GM18499 (cell line): ENCODE results near the gene RNU6-1.
A peak's percentile ranks its signal among the peaks of the same experiment; 100 is the strongest.

Experiments used
- ATAC-seq: cut with Tn5 transposase; IDR thresholded peaks from one replicate; pipeline ENCODE4 v1.9.1; 2021; ENCODE audit warnings: moderate number of reproducible peaks; ENCODE audit not compliant: insufficient read depth, unreplicated experiment

The RNU6-1 gene

GRCh38 chr15:67859331-67859946 lies 19.6 kb upstream of the RNU6-1 start:
- ATAC-seq: no peak

- no peak for ATAC-seq
Measured at GRCh38 chr15:67857220-67857619, 17.4 kb upstream of the RNU6-1 start.

GRCh38 chr15:67855842-67856241 lies 16.0 kb upstream of the RNU6-1 start:
- no peak for ATAC-seq

- no peak for ATAC-seq
Measured at GRCh38 chr15:67854358-67854757, 14.5 kb upstream of the RNU6-1 start.

GRCh38 chr15:67853454-67853853 lies 13.6 kb upstream of the RNU6-1 start:
- ATAC-seq: no peak

GRCh38 chr15:67852418-67852817 lies 12.6 kb upstream of the RNU6-1 start:
- no peak for ATAC-seq

- no peak for ATAC-seq
Measured at GRCh38 chr15:67850994-67851571, 11.2 kb upstream of the RNU6-1 start.

- no peak for ATAC-seq
Measured at GRCh38 chr15:67850336-67850735, 10.5 kb upstream of the RNU6-1 start.

GRCh38 chr15:67849538-67849937 lies 9.7 kb upstream of the RNU6-1 start:
- ATAC-seq: no peak

- no peak for ATAC-seq
Measured at GRCh38 chr15:67845974-67846373, 6.1 kb upstream of the RNU6-1 start.

- ATAC-seq: no peak
Measured at GRCh38 chr15:67843571-67844387, 3.9 kb upstream of the RNU6-1 start.

- ATAC-seq: no peak
Measured at GRCh38 chr15:67843092-67843501, 3.3 kb upstream of the RNU6-1 start.

- ATAC-seq: no peak
Measured at GRCh38 chr15:67841513-67841762, 1.6 kb upstream of the RNU6-1 start.

GRCh38 chr15:67840749-67841512 lies 1.1 kb upstream of the RNU6-1 start:
- no peak for ATAC-seq

GRCh38 chr15:67839499-67839928 lies 331 bp downstream of the RNU6-1 start:
- ATAC-seq: peak; percentile 1

- no peak for ATAC-seq
Measured at GRCh38 chr15:67838789-67839332, 984 bp downstream of the RNU6-1 start.

GRCh38 chr15:67836955-67837354 lies 2.9 kb downstream of the RNU6-1 start:
- no peak for ATAC-seq

- no peak for ATAC-seq
Measured at GRCh38 chr15:67836477-67836876, 3.4 kb downstream of the RNU6-1 start.

- no peak for ATAC-seq
Measured at GRCh38 chr15:67836134-67836455, 3.8 kb downstream of the RNU6-1 start.

- ATAC-seq: no peak
Measured at GRCh38 chr15:67835297-67836133, 4.3 kb downstream of the RNU6-1 start.
